ENCODE measurements around the gene UBE2H.
"Not testable (repeated sequence)": the region's sequence is repeated elsewhere in the genome, so short reads cannot be mapped to it uniquely, and the experiment has no call there.

UBE2H gene

GRCh38 chr7:129870668-129871067 is 82.1 kb downstream of the UBE2H start:
- no peak for FAIRE-seq

GRCh38 chr7:129866251-129866650 is 86.5 kb downstream of the UBE2H start:
- FAIRE-seq, result no peak

- FAIRE-seq, result no peak
Observed at GRCh38 chr7:129865925-129866201, 86.9 kb downstream of the UBE2H start.

- FAIRE-seq, result no peak
Observed at GRCh38 chr7:129865093-129865924, 87.5 kb downstream of the UBE2H start.

GRCh38 chr7:129864676-129865075 is 88.1 kb downstream of the UBE2H start:
- FAIRE-seq, result not testable (repeated sequence)

- no peak for FAIRE-seq
Observed at GRCh38 chr7:129864042-129864441, 88.7 kb downstream of the UBE2H start.

- FAIRE-seq, result no peak
Observed at GRCh38 chr7:129862682-129863081, 90.1 kb downstream of the UBE2H start.

GRCh38 chr7:129860784-129861183 is 92.0 kb downstream of the UBE2H start:
- not testable (repeated sequence) for FAIRE-seq

- no peak for FAIRE-seq
Observed at GRCh38 chr7:129859183-129859582, 93.6 kb downstream of the UBE2H start.

GRCh38 chr7:129858490-129858889 is 94.3 kb downstream of the UBE2H start:
- FAIRE-seq, result no peak

GRCh38 chr7:129857313-129857712 is 95.4 kb downstream of the UBE2H start:
- FAIRE-seq, result no peak

- no peak for FAIRE-seq
Observed at GRCh38 chr7:129855935-129856717, 96.6 kb downstream of the UBE2H start.

- FAIRE-seq, result no peak
Observed at GRCh38 chr7:129855234-129855673, 97.5 kb downstream of the UBE2H start.

- FAIRE-seq, result no peak
Observed at GRCh38 chr7:129854401-129854800, 98.4 kb downstream of the UBE2H start.

GRCh38 chr7:129853661-129854268 is 99.0 kb downstream of the UBE2H start:
- no peak for FAIRE-seq

GRCh38 chr7:129851809-129852208 is 101.0 kb downstream of the UBE2H start:
- FAIRE-seq, result no peak

GRCh38 chr7:129851174-129851573 is 101.6 kb downstream of the UBE2H start:
- no peak for FAIRE-seq

- no peak for FAIRE-seq
Observed at GRCh38 chr7:129848436-129848835, 104.3 kb downstream of the UBE2H start.

- no peak for FAIRE-seq
Observed at GRCh38 chr7:129845972-129846327, 106.8 kb downstream of the UBE2H start.

- no peak for FAIRE-seq
Observed at GRCh38 chr7:129845178-129845971, 107.4 kb downstream of the UBE2H start.

GRCh38 chr7:129843978-129844840 is 108.6 kb downstream of the UBE2H start:
- FAIRE-seq, result no peak

GRCh38 chr7:129843365-129843898 is 109.3 kb downstream of the UBE2H start:
- FAIRE-seq, result no peak

Data from colon (tissue), 2 donors.